PC-9 (cell line): Measurements from ENCODE around the gene XAB2. TPM values are rescaled to one million over a fixed set of nuclear protein-coding genes. Genes with fewer than 3 reads are reported as not detected.

Source experiments
- BruUV-seq: library from RNA; stranded (reverse); fragments of 400-500 nt; replicated peaks from 2 replicates; lab custom pipeline; 2021; lab: Mats Ljungman, UMichigan
- CTCF ChIA-PET: fragments of 300-600 bp; sonication (Branson Sonifier 250); formaldehyde crosslinking; loops from one replicate; lab custom pipeline; 2022; ENCODE audit warnings: antibody characterized with exemption; lab: Charles Lee
- POLR2A ChIA-PET: fragments of 300-600 bp; sonication (Branson Sonifier 250); formaldehyde crosslinking; loops from one replicate; lab custom pipeline; 2022; ENCODE audit warnings: antibody characterized with exemption; ENCODE audit not compliant: unreplicated experiment; lab: Charles Lee
- DNase-seq, 2 experiments: peaks; one replicate each; pipeline versions ENCODE4 v3.0.0 to v3.0.0-alpha.2; 2015 to 2022; ENCODE audit warnings: mixed read lengths in 1 of 2
- H2AFZ ChIP-seq: fragments of 200-600 bp; sonication (generic); 2 replicates; pipeline ENCODE4 v1.8.1; 2017; ENCODE audit warnings: antibody characterized with exemption
- H3F3A ChIP-seq: fragments of 200-600 bp; sonication (generic); 2 replicates; pipeline ENCODE4 v1.8.1; 2017; ENCODE audit warnings: antibody characterized with exemption, mild to moderate bottlenecking, low read depth; ENCODE audit not compliant: insufficient read depth
- H3K27ac ChIP-seq: fragments of 200-600 bp; sonication (generic); 2 replicates; pipeline ENCODE4 v1.6.1; 2016; ENCODE audit warnings: mixed run types
- H3K27me3 ChIP-seq: fragments of 200-600 bp; sonication (generic); 2 replicates; pipeline ENCODE4 v1.6.1; 2016; ENCODE audit warnings: low read depth, mixed run types; ENCODE audit not compliant: insufficient read depth
- H3K36me3 ChIP-seq: fragments of 200-600 bp; sonication (generic); 2 replicates; pipeline ENCODE4 v1.6.1; 2016; ENCODE audit warnings: low read depth, mixed run types
- H3K4me1 ChIP-seq: fragments of 200-600 bp; sonication (generic); replicated peaks from 2 replicates; pipeline ENCODE4 v1.6.1; 2016; ENCODE audit warnings: mixed run types; ENCODE audit not compliant: insufficient read depth
- H3K4me2 ChIP-seq: fragments of 200-600 bp; sonication (generic); 2 replicates; pipeline ENCODE4 v1.6.1; 2017; ENCODE audit warnings: mixed run types
- H3K4me3 ChIP-seq: fragments of 200-600 bp; sonication (generic); 2 replicates; pipeline ENCODE4 v1.6.1; 2016; ENCODE audit warnings: mixed run types
- H3K79me2 ChIP-seq: fragments of 200-600 bp; sonication (generic); 2 replicates; pipeline ENCODE4 v1.6.1; 2017; ENCODE audit warnings: low read depth, mixed run types
- H3K9me2 ChIP-seq: fragments of 200-600 bp; sonication (generic); 2 replicates; pipeline ENCODE4 v1.8.1; 2017; ENCODE audit warnings: mild to moderate bottlenecking; ENCODE audit not compliant: insufficient read depth
- H3K9me3 ChIP-seq: fragments of 200-600 bp; sonication (generic); 2 replicates; pipeline ENCODE4 v1.8.1; 2016; ENCODE audit warnings: low read depth; ENCODE audit not compliant: insufficient read depth
- H4K20me1 ChIP-seq: fragments of 200-600 bp; sonication (generic); 2 replicates; pipeline ENCODE4 v1.8.1; 2017; ENCODE audit not compliant: insufficient read depth
- CTCF ChIP-seq: fragments of 200-600 bp; sonication (generic); conservative IDR thresholded peaks from 2 replicates; pipeline ENCODE4 v1.6.1; 2017; ENCODE audit warnings: mixed run types, antibody characterized with exemption, mild to moderate bottlenecking, moderate library complexity
- EZH2 ChIP-seq: fragments of 200-600 bp; sonication (generic); IDR thresholded peaks from 2 replicates; pipeline ENCODE4 v1.8.0; 2017; ENCODE audit warnings: antibody characterized with exemption, low read depth
- intact Hi-C: fragments of 100-400 bp; cut with micrococcal nuclease; formaldehyde crosslinking; loops from one replicate; pipeline ENCODE4 v1.10.0; 2022; ENCODE audit not compliant: unreplicated experiment
- total RNA-seq: library from RNA; stranded (reverse); gene quantifications from 2 replicates; pipeline ENCODE4 v1.2.3, GENCODE V29; 2021

Gene XAB2
- total RNA-seq, 1 experiment from 2014 or later = 44.9 TPM

GRCh38 chr19:7647156-7647555, 17.8 kb upstream of the XAB2 start:
- CTCF ChIA-PET = no interaction called here
- no peak overlapping the region for H3K4me2 ChIP-seq
- no peaks in the 10 kb centered on the region for H3K4me1 ChIP-seq
- TF ChIP-seq CTCF (no peak), EZH2 (no peak)
- BruUV-seq = no TSS peak
- POLR2A ChIA-PET = no interaction called here
- no peak for DNase-seq
- no peaks in the 10 kb centered on the region for H3K36me3 ChIP-seq
- intact Hi-C loops = no loop called here
- H3K9me3 ChIP-seq = no peaks in the 10 kb centered on the region
- H3K79me2 ChIP-seq = no peaks in the 10 kb centered on the region
- no peak overlapping the region for H2AFZ ChIP-seq
- no peak overlapping the region for H3K4me3 ChIP-seq
- H3K27ac ChIP-seq = no peak overlapping the region
- peaks cover 22% of the 10 kb centered on the region for H3F3A ChIP-seq
- no peaks in the 10 kb centered on the region for H4K20me1 ChIP-seq
- no peaks in the 10 kb centered on the region for H3K27me3 ChIP-seq
- H3K9me2 ChIP-seq = no peaks in the 10 kb centered on the region

- intact Hi-C loops = no loop called here
- H3F3A ChIP-seq = peaks cover 22% of the 10 kb centered on the region
- H3K27me3 ChIP-seq = no peaks in the 10 kb centered on the region
- DNase-seq = no peak
- H2AFZ ChIP-seq = no peak overlapping the region
- no peaks in the 10 kb centered on the region for H3K9me3 ChIP-seq
- no peaks in the 10 kb centered on the region for H3K79me2 ChIP-seq
- no peaks in the 10 kb centered on the region for H3K36me3 ChIP-seq
- H3K4me1 ChIP-seq = no peaks in the 10 kb centered on the region
- no peak overlapping the region for H3K4me3 ChIP-seq
- POLR2A ChIA-PET = no interaction called here
- no peaks in the 10 kb centered on the region for H3K9me2 ChIP-seq
- CTCF ChIA-PET = no interaction called here
- H3K27ac ChIP-seq = no peak overlapping the region
- BruUV-seq = no TSS peak
- H4K20me1 ChIP-seq = no peaks in the 10 kb centered on the region
- TF ChIP-seq EZH2 = no peak
- TF ChIP-seq CTCF = no peak
- no peak overlapping the region for H3K4me2 ChIP-seq
Observed at GRCh38 chr19:7646426-7646700, 17.0 kb upstream of the XAB2 start.

- H3K4me2 ChIP-seq = no peak overlapping the region
- H3K27ac ChIP-seq = no peak overlapping the region
- no peak overlapping the region for H3K4me3 ChIP-seq
- H3K27me3 ChIP-seq = no peaks in the 10 kb centered on the region
- H3K79me2 ChIP-seq = no peaks in the 10 kb centered on the region
- H3K9me3 ChIP-seq = no peaks in the 10 kb centered on the region
- ChIA-PET POLR2A (no interaction called here), CTCF (no interaction called here)
- TF ChIP-seq CTCF = no peak
- no peak for TF ChIP-seq EZH2
- 0 out of 2 replicates have a peak, but pooled peaks cover 2% of the 10 kb centered on the region for H4K20me1 ChIP-seq
- H3K9me2 ChIP-seq = no peaks in the 10 kb centered on the region
- H3K4me1 ChIP-seq = no peaks in the 10 kb centered on the region
- H3K36me3 ChIP-seq = no peaks in the 10 kb centered on the region
- DNase-seq = no peak
- H3F3A ChIP-seq = peaks cover 25% of the 10 kb centered on the region
- no peak overlapping the region for H2AFZ ChIP-seq
- no TSS peak for BruUV-seq
- intact Hi-C loops = no loop called here
Observed at GRCh38 chr19:7645656-7646425, 16.5 kb upstream of the XAB2 start.
